Gastrocnemius medialis (tissue), 4 donors: Measurements from ENCODE around the gene COL6A3. TPM values are rescaled to one million over a fixed set of nuclear protein-coding genes. Genes with fewer than 3 reads are reported as not detected.

Experiments used
- ATAC-seq, 2 donors: fragments of 150-250 bp; one replicate each; pipeline ENCODE4 v1.9.1; 2016
- DNase-seq, 2 donors: peaks; one replicate each; pipeline ENCODE4 v3.0.0-alpha.2; 2019
- H3K27ac ChIP-seq, 4 donors: fragments of 200-600 bp; sonication (generic); 1 replicate in 1 of 4; 2 replicates in 3 of 4; pipeline ENCODE4 v1.5.1; 2016 to 2018; ENCODE audit warnings: mild to moderate bottlenecking in 2 of 4, moderate library complexity in 1 of 4
- H3K27me3 ChIP-seq, 3 donors: fragments of 200-600 bp; sonication (generic) in 2 of 3; 1 replicate in 1 of 3; 2 replicates in 2 of 3; pipeline versions ENCODE4 v1.5.1 to v1.6.0; 2016 to 2019; ENCODE audit warnings: mild to moderate bottlenecking in 1 of 3, moderate library complexity in 1 of 3
- H3K36me3 ChIP-seq, 2 donors: fragments of 200-600 bp; sonication (generic) in 1 of 2; one replicate each; pipeline ENCODE4 v1.5.1; 2017 to 2018
- H3K4me1 ChIP-seq, 2 donors: fragments of 200-600 bp; sonication (generic) in 1 of 2; one replicate each; pipeline ENCODE4 v1.5.1; 2016 to 2017; ENCODE audit warnings: mild to moderate bottlenecking in 2 of 2
- H3K4me3 ChIP-seq, 4 donors: fragments of 200-600 bp; sonication (generic) in 3 of 4; 1 replicate in 1 of 4; 2 replicates in 3 of 4; pipeline ENCODE4 v1.5.1; 2016 to 2019; ENCODE audit warnings: mild to moderate bottlenecking in 2 of 4
- H3K9me3 ChIP-seq, 3 donors: fragments of 200-600 bp; sonication (generic) in 2 of 3; 1 replicate in 1 of 3; 2 replicates in 2 of 3; pipeline ENCODE4 v1.5.1; 2016 to 2019
- POLR2A ChIP-seq, 2 donors: fragments of 450-650 bp; IDR thresholded peaks; one replicate each; pipeline ENCODE4 v1.6.1; 2017; ENCODE audit warnings: antibody characterized with exemption in 2 of 2, mild to moderate bottlenecking in 2 of 2, moderate library complexity in 2 of 2
- in situ Hi-C, 4 donors: fragments of 200-750 bp; cut with MboI; loops; one replicate each; pipeline versions ENCODE4 v1.15.0 to v1.8.0; 2017; ENCODE audit warnings: low sequenced_read_pairs in 4 of 4
- intact Hi-C: fragments of 100-400 bp; cut with DNase I; formaldehyde crosslinking; loops from one replicate; pipeline ENCODE4 v1.15.1; 2023; ENCODE audit warnings: low total_unique reads
- total RNA-seq, 4 donors: library from RNA; depleted of rRNA; stranded (reverse); fragments of >200 nt; gene quantifications; one replicate each; pipeline versions ENCODE4 v1.1.0 to v1.2.3, GENCODE V29; 2016
- TF ChIP-seq, protein P1 (sequence below), 5 experiments: fragments of 450-650 bp in 3 of 5; fragments of 200-600 bp in 2 of 5; sonication (generic) in 2 of 5; IDR thresholded peaks in 4 of 5; conservative IDR thresholded peaks in 1 of 5; 1 replicate in 4 of 5; 2 replicates in 1 of 5; pipeline ENCODE4 v1.5.1; 2016 to 2019; ENCODE audit warnings: antibody characterized with exemption in 5 of 5, mild to moderate bottlenecking in 3 of 5, moderate library complexity in 3 of 5

Gene COL6A3
- total RNA-seq, 4 donors from 2014 or later: 45.3 to 150 (median 108) TPM

- no peaks in the 10 kb centered on the region for H3K27me3 ChIP-seq
- H3K4me3 ChIP-seq: no peak overlapping the region
- DNase-seq (no peak), ATAC-seq (peak in 1 of 2 donors; percentile 51)
- no peaks in the 10 kb centered on the region for H3K9me3 ChIP-seq
- intact Hi-C loops (loop anchor here (10.0 kb wide), 1 partner anchor 1032 kb away; the partner anchor contains the start of gene ASB18), in situ Hi-C loops (loop anchor here in 1 of 4 donors (10.0 kb wide), 1 partner anchor 202 kb away; no protein-coding TSS in a partner anchor)
- H3K27ac ChIP-seq: peak overlapping the region; percentile 35 to 59 (median 50)
- H3K36me3 ChIP-seq: no peaks in the 10 kb centered on the region
- H3K4me1 ChIP-seq: peaks cover 22 to 23% of the 10 kb centered on the region in 2 donors
- TF ChIP-seq, protein P1, sequence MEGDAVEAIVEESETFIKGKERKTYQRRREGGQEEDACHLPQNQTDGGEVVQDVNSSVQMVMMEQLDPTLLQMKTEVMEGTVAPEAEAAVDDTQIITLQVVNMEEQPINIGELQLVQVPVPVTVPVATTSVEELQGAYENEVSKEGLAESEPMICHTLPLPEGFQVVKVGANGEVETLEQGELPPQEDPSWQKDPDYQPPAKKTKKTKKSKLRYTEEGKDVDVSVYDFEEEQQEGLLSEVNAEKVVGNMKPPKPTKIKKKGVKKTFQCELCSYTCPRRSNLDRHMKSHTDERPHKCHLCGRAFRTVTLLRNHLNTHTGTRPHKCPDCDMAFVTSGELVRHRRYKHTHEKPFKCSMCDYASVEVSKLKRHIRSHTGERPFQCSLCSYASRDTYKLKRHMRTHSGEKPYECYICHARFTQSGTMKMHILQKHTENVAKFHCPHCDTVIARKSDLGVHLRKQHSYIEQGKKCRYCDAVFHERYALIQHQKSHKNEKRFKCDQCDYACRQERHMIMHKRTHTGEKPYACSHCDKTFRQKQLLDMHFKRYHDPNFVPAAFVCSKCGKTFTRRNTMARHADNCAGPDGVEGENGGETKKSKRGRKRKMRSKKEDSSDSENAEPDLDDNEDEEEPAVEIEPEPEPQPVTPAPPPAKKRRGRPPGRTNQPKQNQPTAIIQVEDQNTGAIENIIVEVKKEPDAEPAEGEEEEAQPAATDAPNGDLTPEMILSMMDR (IDR thresholded peaks at IDR 0.05 in 4 of 5, conservative IDR thresholded peaks at IDR 0.05 in 1 of 5): no peak
- TF ChIP-seq POLR2A (IDR thresholded peaks at IDR 0.05): no peak
These were observed 117.2 kb downstream of the COL6A3 start for GRCh38 chr2:237296756-237297155.

GRCh38 chr2:237295889-237296480 lies 118.0 kb downstream of the COL6A3 start:
- no peaks in the 10 kb centered on the region for H3K9me3 ChIP-seq
- H3K36me3 ChIP-seq: no peaks in the 10 kb centered on the region
- no peak for DNase-seq
- H3K27me3 ChIP-seq: no peaks in the 10 kb centered on the region
- TF ChIP-seq, protein P1 (IDR thresholded peaks at IDR 0.05 in 4 of 5, conservative IDR thresholded peaks at IDR 0.05 in 1 of 5): no peak
- TF ChIP-seq POLR2A (IDR thresholded peaks at IDR 0.05): no peak
- H3K27ac ChIP-seq: peak overlapping the region in 1 of 4 donors; percentile 35
- intact Hi-C loops (loop anchor here (10.0 kb wide), 1 partner anchor 1031 kb away; the partner anchor contains the start of gene ASB18), in situ Hi-C loops (loop anchor here in 1 of 4 donors (10.0 kb wide), 1 partner anchor 201 kb away; no protein-coding TSS in a partner anchor)
- H3K4me3 ChIP-seq: no peak overlapping the region
- no peak for ATAC-seq
- H3K4me1 ChIP-seq: peaks cover 28 to 30% of the 10 kb centered on the region in 2 donors

- DNase-seq (no peak), ATAC-seq (no peak)
- Histone ChIP-seq H3K27me3 (no peaks in the 10 kb centered on the region), H3K4me3 (no peak overlapping the region), H3K36me3 (no peaks in the 10 kb centered on the region), H3K27ac (peak overlapping the region in 1 of 4 donors; percentile 20), H3K4me1 (peaks cover 28 to 31% of the 10 kb centered on the region in 2 donors), H3K9me3 (no peaks in the 10 kb centered on the region)
- in situ Hi-C loops (loop anchor here in 1 of 4 donors (10.0 kb wide), 1 partner anchor 200 kb away; no protein-coding TSS in a partner anchor), intact Hi-C loops (loop anchor here (10.0 kb wide), 1 partner anchor 1030 kb away; the partner anchor contains the start of gene ASB18)
- TF ChIP-seq, protein P1 (IDR thresholded peaks at IDR 0.05 in 4 of 5, conservative IDR thresholded peaks at IDR 0.05 in 1 of 5): no peak
- no peak for TF ChIP-seq POLR2A (IDR thresholded peaks at IDR 0.05)
These were observed 119.5 kb downstream of the COL6A3 start for GRCh38 chr2:237294460-237294859.

GRCh38 chr2:237293978-237294377 lies 120.0 kb downstream of the COL6A3 start:
- intact Hi-C loops (loop anchor here (10.0 kb wide), 1 partner anchor 1029 kb away; the partner anchor contains the start of gene ASB18), in situ Hi-C loops (loop anchor here in 1 of 4 donors (10.0 kb wide), 1 partner anchor 199 kb away; no protein-coding TSS in a partner anchor)
- TF ChIP-seq POLR2A (IDR thresholded peaks at IDR 0.05): no peak
- TF ChIP-seq, protein P1 (IDR thresholded peaks at IDR 0.05 in 4 of 5, conservative IDR thresholded peaks at IDR 0.05 in 1 of 5): no peak
- Histone ChIP-seq H3K36me3 (no peaks in the 10 kb centered on the region), H3K4me3 (no peak overlapping the region), H3K27ac (peak overlapping the region in 1 of 4 donors; percentile 20), H3K4me1 (peaks cover 26 to 32% of the 10 kb centered on the region in 2 donors), H3K27me3 (no peaks in the 10 kb centered on the region), H3K9me3 (no peaks in the 10 kb centered on the region)
- DNase-seq: no peak
- ATAC-seq: no peak
